Calu3 (cell line): ENCODE measurements around the gene SIDT2. TPM values are rescaled to one million over a fixed set of nuclear protein-coding genes. Genes with fewer than 3 reads are reported as not detected.

ENCODE experiments used
- BruUV-seq: library from RNA; stranded (reverse); fragments of 400-500 nt; replicated peaks from 2 replicates; lab custom pipeline; 2021; lab: Mats Ljungman, UMichigan
- CTCF ChIA-PET: fragments of 300-600 bp; sonication (Branson Sonifier 250); formaldehyde crosslinking; loops from one replicate; lab custom pipeline; 2022; ENCODE audit warnings: antibody characterized with exemption; lab: Charles Lee
- DNase-seq: peaks from one replicate; pipeline ENCODE4 v3.0.0; 2022
- H3K27ac Mint-ChIP-seq: one replicate; pipeline ENCODE4 v1.8.0; 2022; ENCODE audit warnings: mixed read lengths; ENCODE audit not compliant: unreplicated experiment
- H3K27me3 Mint-ChIP-seq: one replicate; pipeline ENCODE4 v1.8.0; 2022; ENCODE audit warnings: mixed read lengths; ENCODE audit not compliant: unreplicated experiment
- H3K36me3 Mint-ChIP-seq: one replicate; pipeline ENCODE4 v1.8.0; 2022; ENCODE audit warnings: mild to moderate bottlenecking, moderate library complexity, mixed read lengths; ENCODE audit not compliant: insufficient read depth, unreplicated experiment
- H3K4me1 Mint-ChIP-seq: one replicate; pipeline ENCODE4 v1.8.0; 2022; ENCODE audit warnings: mild to moderate bottlenecking, low read depth, mixed read lengths; ENCODE audit not compliant: unreplicated experiment
- H3K4me3 Mint-ChIP-seq: one replicate; pipeline ENCODE4 v1.8.0; 2022; ENCODE audit warnings: mild to moderate bottlenecking, low read depth, moderate library complexity, mixed read lengths; ENCODE audit not compliant: unreplicated experiment
- H3K9me3 Mint-ChIP-seq: one replicate; pipeline ENCODE4 v1.8.0; 2022; ENCODE audit warnings: low read depth, mixed read lengths; ENCODE audit not compliant: unreplicated experiment
- intact Hi-C: fragments of 100-400 bp; cut with micrococcal nuclease; formaldehyde crosslinking; loops from one replicate; pipeline ENCODE4 v1.10.0; 2022; ENCODE audit not compliant: unreplicated experiment
- total RNA-seq: library from RNA; stranded (reverse); gene quantifications from 2 replicates; pipeline ENCODE4 v1.2.3, GENCODE V29; 2022
- TF ChIP-seq, protein P1 (sequence below): fragments of 200-600 bp; IDR thresholded peaks from one replicate; pipeline ENCODE4 v1.8.0; 2022; ENCODE audit warnings: antibody characterized with exemption; ENCODE audit not compliant: unreplicated experiment

The SIDT2 gene
- total RNA-seq, 1 experiment from 2014 or later = 15.4 TPM

DNA sequence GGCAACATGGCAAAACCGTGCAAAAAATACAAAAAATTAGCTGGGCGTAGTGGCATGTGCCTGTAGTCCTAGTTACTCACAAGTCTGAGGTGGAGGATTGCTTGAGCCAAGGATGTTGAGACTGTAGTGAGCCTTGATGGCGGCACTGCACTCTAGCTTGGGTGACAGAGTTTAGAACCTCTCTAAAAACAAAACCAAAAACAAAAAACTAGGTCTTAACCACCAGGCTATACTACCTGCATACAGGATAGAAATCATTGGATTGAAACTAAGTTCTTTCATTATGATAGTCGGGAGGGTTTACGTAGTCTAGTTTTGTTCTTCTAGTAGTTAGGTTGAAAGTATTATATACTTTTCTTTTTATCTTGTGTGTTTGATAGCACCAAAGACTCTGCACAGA, 59.7 kb downstream of the SIDT2 start:
- H3K4me1 Mint-ChIP-seq = no peaks in the 10 kb centered on the region
- H3K36me3 Mint-ChIP-seq = peaks cover 4% of the 10 kb centered on the region
- no TSS peak for BruUV-seq
- no peaks in the 10 kb centered on the region for H3K9me3 Mint-ChIP-seq
- H3K27me3 Mint-ChIP-seq = no peaks in the 10 kb centered on the region
- DNase-seq = no peak
- intact Hi-C loops = no loop called here
- CTCF ChIA-PET = no interaction called here
- H3K4me3 Mint-ChIP-seq = no peak overlapping the region
- TF ChIP-seq, protein P1, sequence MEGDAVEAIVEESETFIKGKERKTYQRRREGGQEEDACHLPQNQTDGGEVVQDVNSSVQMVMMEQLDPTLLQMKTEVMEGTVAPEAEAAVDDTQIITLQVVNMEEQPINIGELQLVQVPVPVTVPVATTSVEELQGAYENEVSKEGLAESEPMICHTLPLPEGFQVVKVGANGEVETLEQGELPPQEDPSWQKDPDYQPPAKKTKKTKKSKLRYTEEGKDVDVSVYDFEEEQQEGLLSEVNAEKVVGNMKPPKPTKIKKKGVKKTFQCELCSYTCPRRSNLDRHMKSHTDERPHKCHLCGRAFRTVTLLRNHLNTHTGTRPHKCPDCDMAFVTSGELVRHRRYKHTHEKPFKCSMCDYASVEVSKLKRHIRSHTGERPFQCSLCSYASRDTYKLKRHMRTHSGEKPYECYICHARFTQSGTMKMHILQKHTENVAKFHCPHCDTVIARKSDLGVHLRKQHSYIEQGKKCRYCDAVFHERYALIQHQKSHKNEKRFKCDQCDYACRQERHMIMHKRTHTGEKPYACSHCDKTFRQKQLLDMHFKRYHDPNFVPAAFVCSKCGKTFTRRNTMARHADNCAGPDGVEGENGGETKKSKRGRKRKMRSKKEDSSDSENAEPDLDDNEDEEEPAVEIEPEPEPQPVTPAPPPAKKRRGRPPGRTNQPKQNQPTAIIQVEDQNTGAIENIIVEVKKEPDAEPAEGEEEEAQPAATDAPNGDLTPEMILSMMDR = no peak
- H3K27ac Mint-ChIP-seq = no peak overlapping the region

DNA sequence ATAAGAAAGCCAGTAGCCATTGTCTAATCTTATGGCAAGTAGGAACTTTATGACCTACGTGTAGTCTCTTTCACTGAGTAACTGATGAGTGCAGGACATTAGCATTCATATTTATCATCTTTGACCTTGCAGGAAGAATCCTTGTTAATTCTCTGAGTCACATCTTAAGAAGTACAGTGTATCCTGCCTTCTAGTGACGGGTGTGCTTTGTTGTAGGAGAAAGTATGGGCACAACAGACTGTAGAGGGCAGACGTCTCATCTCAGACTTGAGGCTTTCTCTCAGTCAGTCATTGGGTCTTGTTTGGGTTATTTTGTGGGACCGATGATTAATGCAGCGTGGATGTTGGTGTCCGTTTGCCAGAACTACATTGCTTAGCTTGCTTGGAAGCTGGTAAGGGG, 60.8 kb downstream of the SIDT2 start:
- Mint-ChIP-seq H3K36me3 (peaks cover 3% of the 10 kb centered on the region), H3K4me1 (no peaks in the 10 kb centered on the region), H3K9me3 (no peaks in the 10 kb centered on the region), H3K27ac (no peak overlapping the region), H3K27me3 (no peaks in the 10 kb centered on the region), H3K4me3 (no peak overlapping the region)
- TF ChIP-seq, protein P1 = no peak
- BruUV-seq = no TSS peak
- no peak for DNase-seq
- CTCF ChIA-PET = no interaction called here
- intact Hi-C loops = no loop called here

Other genes with a start within 250 kb of the SIDT2 start
- 17.4 and 20.6 TPM in 2 replicates for gene SIK3, start 80.3 kb upstream of the SIDT2 start, total RNA-seq
- 66.7 and 74.5 TPM in 2 replicates for gene PAFAH1B2, start 34.5 kb upstream of the SIDT2 start, total RNA-seq
- gene TAGLN, start 20.6 kb downstream of the SIDT2 start, total RNA-seq = 4.6 and 6.6 TPM in 2 replicates
- 44.3 and 49.2 TPM in 2 replicates for gene PCSK7, start 53.3 kb downstream of the SIDT2 start, total RNA-seq
- 19.2 and 20.0 TPM in 2 replicates for gene RNF214, start 53.9 kb downstream of the SIDT2 start, total RNA-seq
- gene BACE1-AS, start 112.6 kb downstream of the SIDT2 start, total RNA-seq = 8.4 and 8.8 TPM in 2 replicates
- gene BACE1, start 137.5 kb downstream of the SIDT2 start, total RNA-seq = 9.6 and 10.7 TPM in 2 replicates
- gene CEP164, start 149.1 kb downstream of the SIDT2 start, total RNA-seq = 25.4 and 29.6 TPM in 2 replicates